Ishikawa (cell line): ENCODE data around the gene ACYP2.

Experiments
- CEBPB ChIP-seq: IDR thresholded peaks from 2 replicates; pipeline ENCODE4 v1.6.1; 2012
- CREB1 ChIP-seq: IDR thresholded peaks from 2 replicates; pipeline ENCODE4 v1.6.1; 2012; ENCODE audit warnings: low read depth
- EGR1 ChIP-seq: IDR thresholded peaks from 2 replicates; pipeline ENCODE4 v1.6.1; 2012
- EP300 ChIP-seq: IDR thresholded peaks from 2 replicates; pipeline ENCODE4 v1.6.1; 2012; ENCODE audit warnings: borderline replicate concordance
- FOXM1 ChIP-seq: IDR thresholded peaks from 2 replicates; pipeline ENCODE4 v1.6.1; 2012; ENCODE audit warnings: low read depth, borderline replicate concordance
- NFIC ChIP-seq: IDR thresholded peaks from 2 replicates; pipeline ENCODE4 v1.6.1; 2012
- RAD21 ChIP-seq: IDR thresholded peaks from 2 replicates; pipeline ENCODE4 v1.6.1; 2012; ENCODE audit warnings: low read depth
- REST ChIP-seq: IDR thresholded peaks from 2 replicates; pipeline ENCODE4 v1.6.1; 2012; ENCODE audit warnings: low read depth, mild to moderate bottlenecking
- TAF1 ChIP-seq: IDR thresholded peaks from 2 replicates; pipeline ENCODE4 v1.6.1; 2012; ENCODE audit warnings: low read depth, mild to moderate bottlenecking
- TCF12 ChIP-seq: IDR thresholded peaks from 2 replicates; pipeline ENCODE4 v1.6.1; 2012; ENCODE audit warnings: low read depth
- TEAD4 ChIP-seq: IDR thresholded peaks from 2 replicates; pipeline ENCODE4 v1.6.1; 2012
- YY1 ChIP-seq: IDR thresholded peaks from 2 replicates; pipeline ENCODE4 v1.6.1; 2012; ENCODE audit warnings: low read depth
- ZBTB7A ChIP-seq: IDR thresholded peaks from 2 replicates; pipeline ENCODE4 v1.6.1; 2012; ENCODE audit warnings: low read depth
- TF ChIP-seq, protein P1 (sequence below): IDR thresholded peaks from 2 replicates; pipeline ENCODE4 v1.6.1; 2012
- TF ChIP-seq, protein P2 (sequence below): IDR thresholded peaks from 2 replicates; pipeline ENCODE4 v1.6.1; 2012

The ACYP2 gene

GRCh38 chr2:54256091-54256694 is 140.8 kb downstream of the ACYP2 start, which contains the start of gene TSPYL6:
Gene TSPYL6, minus strand, starts transcription at chr2:54256229. Its CDS starts 78 bp downstream, at chr2:54256151.
- TF ChIP-seq TEAD4 (no peak), NFIC (no peak), TAF1 (no peak), ZBTB7A (no peak), CREB1 (no peak), EP300 (no peak), EGR1 (no peak), YY1 (no peak), TCF12 (no peak), CEBPB (no peak), FOXM1 (no peak), RAD21 (no peak), REST (no peak)
- TF ChIP-seq, protein P1, sequence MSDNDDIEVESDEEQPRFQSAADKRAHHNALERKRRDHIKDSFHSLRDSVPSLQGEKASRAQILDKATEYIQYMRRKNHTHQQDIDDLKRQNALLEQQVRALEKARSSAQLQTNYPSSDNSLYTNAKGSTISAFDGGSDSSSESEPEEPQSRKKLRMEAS = no peak
- TF ChIP-seq, protein P2, sequence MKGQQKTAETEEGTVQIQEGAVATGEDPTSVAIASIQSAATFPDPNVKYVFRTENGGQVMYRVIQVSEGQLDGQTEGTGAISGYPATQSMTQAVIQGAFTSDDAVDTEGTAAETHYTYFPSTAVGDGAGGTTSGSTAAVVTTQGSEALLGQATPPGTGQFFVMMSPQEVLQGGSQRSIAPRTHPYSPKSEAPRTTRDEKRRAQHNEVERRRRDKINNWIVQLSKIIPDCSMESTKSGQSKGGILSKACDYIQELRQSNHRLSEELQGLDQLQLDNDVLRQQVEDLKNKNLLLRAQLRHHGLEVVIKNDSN = no peak

GRCh38 chr2:54258166-54258565 is 142.8 kb downstream of the ACYP2 start:
- TF ChIP-seq CEBPB (no peak), EGR1 (no peak), EP300 (no peak), CREB1 (no peak), YY1 (no peak), TEAD4 (no peak), RAD21 (no peak), TCF12 (no peak), TAF1 (no peak)
- TF ChIP-seq, protein P1 = no peak

GRCh38 chr2:54259413-54260240 is 144.2 kb downstream of the ACYP2 start:
- TF ChIP-seq CREB1 = no peak
- no peak for TF ChIP-seq TEAD4
- TF ChIP-seq EGR1 = no peak
- TF ChIP-seq REST = no peak
- no peak for TF ChIP-seq RAD21
- TF ChIP-seq TCF12 = no peak
- TF ChIP-seq, protein P1 = no peak
- no peak for TF ChIP-seq ZBTB7A
- no peak for TF ChIP-seq CEBPB
- no peak for TF ChIP-seq EP300
- no peak for TF ChIP-seq NFIC
- no peak for TF ChIP-seq YY1
- TF ChIP-seq FOXM1 = no peak
- no peak for TF ChIP-seq TAF1
- TF ChIP-seq, protein P2 = no peak

- TF ChIP-seq TAF1 (no peak), EGR1 (no peak), NFIC (no peak), RAD21 (no peak), EP300 (no peak), YY1 (no peak)
Observed at GRCh38 chr2:54260241-54260595, 144.8 kb downstream of the ACYP2 start.

DNA sequence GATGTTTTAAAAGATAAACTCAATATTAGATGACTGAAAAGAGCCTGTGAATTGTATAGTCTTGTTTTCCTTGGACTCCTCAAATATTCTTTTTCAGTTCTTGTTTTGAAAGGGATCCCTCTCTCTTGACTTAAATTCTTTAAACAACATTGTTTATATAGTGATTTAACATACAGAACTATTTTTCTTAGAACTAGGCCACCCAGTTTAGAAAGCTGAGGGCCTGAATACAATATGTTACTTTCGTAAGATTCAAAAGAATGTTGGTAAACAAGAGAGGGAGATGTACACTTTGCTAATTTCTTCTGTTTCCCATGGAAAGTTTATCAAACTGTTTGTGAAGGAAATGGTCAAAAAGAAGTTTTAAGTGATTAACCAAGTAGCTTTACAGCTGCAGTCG is 146.1 kb downstream of the ACYP2 start:
- TF ChIP-seq EP300 (no peak), ZBTB7A (no peak), EGR1 (no peak), CEBPB (no peak), REST (no peak), CREB1 (no peak), TCF12 (no peak), YY1 (no peak), TEAD4 (no peak)
- TF ChIP-seq, protein P2 = no peak
- TF ChIP-seq, protein P1 = no peak
